GM12875 (cell line): Measurements from ENCODE around the gene A4GNT.

Experiments
- H3K4me3 ChIP-seq: one replicate; pipeline ENCODE4 v1.5.1; 2011; ENCODE audit warnings: low read depth, low read length, control low read depth
- TF ChIP-seq, protein P1 (sequence below): IDR thresholded peaks from 2 replicates; pipeline ENCODE4 v1.5.1; 2011; ENCODE audit warnings: low read depth, mild to moderate bottlenecking, control low read depth, inconsistent platforms, low read length, moderate library complexity, borderline replicate concordance; ENCODE audit not compliant: insufficient read depth

The A4GNT gene

DNA sequence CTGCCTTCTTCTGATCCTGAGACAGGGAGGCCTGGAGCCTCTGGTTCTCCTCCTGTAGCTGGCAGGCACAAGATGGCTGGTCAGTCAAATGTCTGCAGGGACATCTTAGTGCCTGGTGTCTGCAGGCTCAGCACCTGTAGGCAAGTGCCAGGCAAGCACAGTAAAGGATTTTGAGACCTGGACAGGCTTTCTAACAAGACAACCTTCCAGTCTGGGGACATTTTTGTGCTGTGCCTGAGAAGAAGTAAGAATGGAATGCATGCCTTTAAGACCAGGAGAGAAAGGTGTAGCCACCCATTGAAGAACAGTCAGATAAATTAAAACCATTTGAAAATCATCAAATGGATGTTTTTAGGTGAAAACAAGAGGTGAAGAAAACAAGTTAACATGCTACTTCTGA lies 48.0 kb downstream of the A4GNT start:
- TF ChIP-seq, protein P1, sequence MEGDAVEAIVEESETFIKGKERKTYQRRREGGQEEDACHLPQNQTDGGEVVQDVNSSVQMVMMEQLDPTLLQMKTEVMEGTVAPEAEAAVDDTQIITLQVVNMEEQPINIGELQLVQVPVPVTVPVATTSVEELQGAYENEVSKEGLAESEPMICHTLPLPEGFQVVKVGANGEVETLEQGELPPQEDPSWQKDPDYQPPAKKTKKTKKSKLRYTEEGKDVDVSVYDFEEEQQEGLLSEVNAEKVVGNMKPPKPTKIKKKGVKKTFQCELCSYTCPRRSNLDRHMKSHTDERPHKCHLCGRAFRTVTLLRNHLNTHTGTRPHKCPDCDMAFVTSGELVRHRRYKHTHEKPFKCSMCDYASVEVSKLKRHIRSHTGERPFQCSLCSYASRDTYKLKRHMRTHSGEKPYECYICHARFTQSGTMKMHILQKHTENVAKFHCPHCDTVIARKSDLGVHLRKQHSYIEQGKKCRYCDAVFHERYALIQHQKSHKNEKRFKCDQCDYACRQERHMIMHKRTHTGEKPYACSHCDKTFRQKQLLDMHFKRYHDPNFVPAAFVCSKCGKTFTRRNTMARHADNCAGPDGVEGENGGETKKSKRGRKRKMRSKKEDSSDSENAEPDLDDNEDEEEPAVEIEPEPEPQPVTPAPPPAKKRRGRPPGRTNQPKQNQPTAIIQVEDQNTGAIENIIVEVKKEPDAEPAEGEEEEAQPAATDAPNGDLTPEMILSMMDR: no peak
- H3K4me3 ChIP-seq: no peak overlapping the region

DNA sequence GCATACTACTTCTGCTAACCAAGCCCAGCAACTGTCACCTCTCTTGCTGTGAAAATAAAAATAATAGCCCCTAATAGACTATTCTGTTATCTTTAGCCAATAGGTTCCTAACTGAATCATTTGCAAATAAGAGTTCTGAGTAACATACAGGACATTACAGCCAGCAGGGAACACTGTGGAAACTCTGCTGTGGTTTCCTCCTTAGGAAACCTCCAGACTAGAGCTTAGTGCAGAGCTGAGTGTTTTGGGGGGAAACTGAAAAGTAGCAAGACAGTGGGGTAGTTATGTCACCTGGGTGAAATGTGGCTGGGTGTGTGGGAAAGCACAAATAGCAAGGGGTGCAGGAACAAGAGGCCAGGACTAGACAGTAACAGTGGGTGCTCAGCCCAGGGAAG lies 49.2 kb downstream of the A4GNT start:
- H3K4me3 ChIP-seq: no peak overlapping the region
- TF ChIP-seq, protein P1: no peak

DNA sequence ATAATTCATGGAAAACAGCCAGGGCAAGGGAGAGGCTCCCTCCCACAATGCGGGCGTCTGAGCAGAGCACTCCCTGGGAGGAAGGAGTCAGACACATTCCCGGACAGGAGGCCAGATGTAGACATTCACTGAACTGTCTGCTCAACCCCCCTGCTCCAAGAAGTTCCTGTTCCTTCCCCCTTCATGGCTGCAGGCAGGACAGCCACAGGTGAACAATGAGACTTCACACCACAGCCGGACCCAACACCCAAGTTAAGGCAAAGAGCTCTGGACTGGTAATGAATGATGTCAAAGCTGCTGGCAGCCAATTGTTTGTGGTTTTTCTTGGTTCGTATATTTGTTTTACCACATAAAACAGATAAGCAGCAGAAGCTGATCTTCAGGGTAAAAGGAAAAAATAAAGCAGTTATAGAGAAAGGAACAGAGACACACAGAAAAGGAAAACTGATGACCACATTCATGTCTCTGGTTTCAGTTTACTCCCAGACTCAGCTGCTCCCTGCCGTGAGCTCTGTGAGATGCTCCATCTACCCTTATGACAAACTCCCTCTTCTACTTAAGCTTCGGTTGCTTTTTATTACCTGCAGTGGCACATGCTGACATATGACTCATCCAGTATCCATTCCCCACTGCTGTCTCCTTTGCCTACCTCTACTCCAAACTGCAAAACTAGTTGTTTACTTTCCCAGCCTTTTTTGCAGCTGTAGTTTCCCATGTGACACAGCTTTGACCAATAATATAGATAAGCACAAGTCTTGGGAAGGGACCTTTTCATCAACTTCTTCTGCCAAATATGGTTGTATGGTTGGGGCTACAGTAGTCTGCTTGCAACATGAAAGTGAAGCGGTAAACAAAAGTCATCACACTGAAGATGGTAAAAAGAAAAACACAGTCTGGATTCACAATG lies 49.9 kb downstream of the A4GNT start:
- TF ChIP-seq, protein P1: no peak
- no peak overlapping the region for H3K4me3 ChIP-seq

DNA sequence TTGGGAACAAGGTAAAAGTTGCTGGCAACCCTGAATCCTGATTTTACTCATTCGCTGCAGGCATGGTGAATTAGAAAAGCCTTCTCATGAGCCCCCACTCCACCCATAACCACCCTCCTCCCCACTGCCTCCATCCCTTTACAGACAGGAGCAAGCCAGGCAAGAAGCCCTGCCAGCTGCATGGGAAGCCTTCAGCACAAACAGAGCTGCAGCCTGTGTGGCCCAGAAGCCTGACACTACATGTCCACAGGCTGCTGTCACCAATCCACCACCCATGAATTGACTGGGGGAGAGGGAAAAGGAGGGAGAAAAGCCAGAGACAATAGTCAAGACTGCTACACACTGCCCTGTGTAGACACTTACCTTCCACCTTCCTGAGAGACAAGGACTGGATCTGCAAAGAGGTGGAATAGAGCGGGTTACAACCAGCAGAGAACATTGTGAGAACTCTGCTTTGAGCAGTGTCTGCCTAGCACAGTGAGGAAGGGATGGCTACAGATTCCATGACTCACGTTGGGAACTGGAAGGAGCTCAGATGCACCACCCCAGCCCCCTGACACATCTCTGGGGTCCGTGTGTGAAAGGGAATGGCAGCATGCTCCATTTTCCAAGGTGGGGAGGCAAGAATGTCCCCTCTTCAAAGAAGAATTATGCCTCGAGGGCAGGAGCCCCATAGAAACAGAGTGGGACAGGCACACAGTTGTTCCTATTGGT lies 50.7 kb downstream of the A4GNT start:
- H3K4me3 ChIP-seq: no peak overlapping the region
- TF ChIP-seq, protein P1: no peak

DNA sequence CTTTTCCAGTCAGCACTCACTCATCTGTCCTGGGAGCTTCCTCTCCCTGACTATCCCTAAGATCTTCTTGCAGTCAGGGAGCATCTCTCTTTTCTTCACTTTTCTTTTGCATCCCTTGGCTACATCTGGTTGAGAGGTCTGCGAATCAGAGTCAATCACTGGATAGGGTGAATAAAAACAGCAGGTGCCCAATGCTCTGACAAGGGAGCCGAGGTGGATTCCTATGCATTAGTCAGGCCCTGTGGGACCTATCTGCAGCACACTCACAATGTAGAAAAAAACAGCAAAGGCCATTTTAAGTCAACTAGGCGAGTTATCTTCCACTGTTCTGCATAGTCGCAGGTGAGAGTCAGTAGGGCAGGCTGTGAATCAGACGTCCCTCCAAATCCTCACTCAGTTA lies 52.3 kb downstream of the A4GNT start:
- H3K4me3 ChIP-seq: no peak overlapping the region
- TF ChIP-seq, protein P1: no peak

DNA sequence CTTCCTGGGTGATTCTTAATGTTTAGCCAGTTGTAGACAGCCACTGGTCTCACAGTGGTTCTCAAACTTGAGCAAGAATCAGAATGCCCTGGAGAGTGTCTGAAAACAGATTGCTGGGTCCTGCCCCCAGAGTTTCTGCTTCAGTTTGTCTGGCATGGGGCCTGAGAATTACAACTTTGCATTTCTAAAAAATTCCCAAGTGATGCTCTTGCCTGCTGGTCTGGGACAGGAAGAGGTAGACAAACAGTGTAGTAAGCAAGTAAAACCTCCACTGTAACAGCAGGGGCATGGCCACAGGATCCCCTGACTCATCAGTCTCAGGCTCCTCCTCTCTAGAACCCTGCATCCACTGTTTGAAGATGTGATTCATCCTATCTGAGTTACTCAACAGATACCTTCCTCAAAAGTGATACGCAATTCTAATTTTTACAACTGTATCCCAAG lies 53.3 kb downstream of the A4GNT start:
- TF ChIP-seq, protein P1: no peak
- H3K4me3 ChIP-seq: no peak overlapping the region
